ENCODE data around the gene ATP6V0E2. TPM values are rescaled to one million over a fixed set of nuclear protein-coding genes. Genes with fewer than 3 reads are reported as not detected.
"Not testable (repeated sequence)": the region's sequence is repeated elsewhere in the genome, so short reads cannot be mapped to it uniquely, and the experiment has no call there.

The ATP6V0E2 gene
- total RNA-seq, result 7.1 and 12.7 TPM in 2 replicates

DNA sequence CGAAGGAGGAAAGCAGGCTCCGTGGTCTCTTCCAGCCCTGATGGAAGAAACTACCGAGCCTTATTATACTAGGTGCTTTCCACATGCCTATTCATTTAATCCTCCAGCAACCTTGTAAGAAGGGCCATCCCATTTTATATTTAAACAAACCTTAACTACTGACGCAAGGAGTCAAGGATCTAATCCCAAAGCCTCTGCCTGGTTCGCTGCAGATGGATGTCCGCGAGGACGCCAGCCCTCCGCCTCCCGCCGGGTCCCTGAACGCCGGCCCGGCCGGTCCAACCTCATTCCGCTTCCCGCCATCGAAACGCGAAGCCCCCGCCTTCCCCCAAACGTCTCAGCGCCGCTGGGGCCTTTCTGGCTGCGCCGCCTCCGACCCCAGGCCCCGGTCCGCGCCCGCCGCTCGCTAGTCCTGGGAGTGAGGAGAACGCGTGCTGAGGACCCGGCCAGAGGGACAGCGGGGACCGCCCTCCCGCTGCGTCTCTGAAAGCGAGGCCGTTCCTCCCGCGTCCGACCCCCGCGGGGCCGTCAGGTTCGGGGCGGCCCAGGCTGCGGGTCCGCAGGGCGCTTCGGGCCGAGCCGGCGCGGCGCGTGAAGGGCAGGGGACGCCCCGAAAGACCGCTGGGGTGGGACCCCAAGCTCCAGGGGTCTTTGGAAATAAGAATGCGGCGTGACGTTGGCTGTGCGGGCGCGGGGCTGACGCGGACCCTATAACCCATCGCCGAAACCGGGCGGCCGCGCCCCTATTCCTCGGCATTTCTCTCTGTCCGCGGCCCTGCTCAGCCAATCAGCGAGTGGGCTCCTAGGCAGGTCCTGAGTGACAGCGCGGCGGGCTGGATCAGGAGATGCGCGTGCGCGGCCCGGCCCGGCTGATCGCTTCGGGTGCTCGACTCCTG lies at the start of gene ATP6V0E2:
Gene ATP6V0E2 (plus strand): TSS at position 896 of the 896 bp plus-strand sequence. CDS start 97 bp downstream, outside the sequence.
- DNase-seq (ENCODE audit: low read depth in 2 of 2), result peak; percentile 81 to 97

DNA sequence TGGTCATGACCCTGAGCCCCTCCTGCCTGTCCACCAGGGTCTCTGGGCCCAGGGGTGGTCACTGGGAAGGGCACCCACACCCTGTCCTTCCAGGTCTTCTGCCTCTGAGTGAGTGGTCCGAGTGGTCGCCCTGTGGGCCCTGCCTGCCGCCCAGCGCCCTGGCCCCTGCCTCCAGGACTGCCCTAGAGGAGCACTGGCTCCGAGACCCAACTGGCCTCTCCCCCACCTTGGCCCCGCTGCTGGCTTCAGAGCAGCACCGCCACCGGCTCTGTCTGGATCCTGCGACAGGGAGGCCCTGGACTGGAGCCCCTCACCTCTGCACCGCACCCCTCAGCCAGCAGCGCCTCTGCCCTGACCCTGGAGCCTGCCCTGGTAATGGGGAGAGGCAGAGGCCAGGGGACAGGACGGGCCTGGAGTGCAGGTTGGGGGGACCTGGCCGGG lies 49.4 kb upstream of the ATP6V0E2 start:
- DNase-seq (ENCODE audit: low read depth in 2 of 2), result no peak

DNA sequence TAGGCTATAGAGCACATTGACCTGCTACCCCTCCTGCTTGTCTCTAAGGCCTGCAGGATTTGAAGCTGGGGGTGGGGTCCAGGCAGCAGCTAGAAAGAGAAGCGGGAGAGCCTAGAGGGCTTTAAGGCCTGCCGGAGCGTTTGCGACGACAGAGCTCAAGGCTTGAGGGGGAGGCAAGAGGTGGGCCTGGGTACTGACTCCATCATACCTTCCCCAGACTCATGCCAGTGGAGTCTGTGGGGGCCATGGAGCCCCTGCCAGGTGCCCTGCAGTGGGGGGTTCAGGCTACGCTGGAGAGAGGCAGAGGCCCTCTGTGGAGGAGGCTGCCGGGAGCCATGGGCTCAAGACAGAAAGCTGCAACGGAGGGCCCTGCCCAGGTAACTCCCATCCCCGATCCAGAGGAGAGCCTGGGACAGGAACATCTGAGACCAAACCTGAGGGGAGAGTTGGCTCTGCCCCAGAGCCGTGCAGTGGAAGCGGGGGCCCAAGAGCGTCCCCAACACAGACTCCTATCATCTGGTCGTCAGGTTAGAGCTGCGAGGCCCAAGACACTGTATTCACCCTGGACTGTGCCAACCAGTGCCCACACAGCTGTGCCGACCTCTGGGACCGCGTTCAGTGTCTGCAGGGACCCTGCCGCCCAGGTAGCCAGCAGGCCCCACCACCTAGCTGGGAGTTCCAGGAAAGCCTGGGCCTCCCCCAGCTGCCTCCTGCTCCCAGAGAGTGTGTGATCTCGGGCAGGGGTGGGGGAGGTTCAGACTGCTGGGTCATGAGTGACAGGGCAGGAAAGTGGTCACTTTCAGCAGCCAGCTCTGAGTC lies 48.8 kb upstream of the ATP6V0E2 start:
- no peak for DNase-seq (ENCODE audit: low read depth in 2 of 2)

DNA sequence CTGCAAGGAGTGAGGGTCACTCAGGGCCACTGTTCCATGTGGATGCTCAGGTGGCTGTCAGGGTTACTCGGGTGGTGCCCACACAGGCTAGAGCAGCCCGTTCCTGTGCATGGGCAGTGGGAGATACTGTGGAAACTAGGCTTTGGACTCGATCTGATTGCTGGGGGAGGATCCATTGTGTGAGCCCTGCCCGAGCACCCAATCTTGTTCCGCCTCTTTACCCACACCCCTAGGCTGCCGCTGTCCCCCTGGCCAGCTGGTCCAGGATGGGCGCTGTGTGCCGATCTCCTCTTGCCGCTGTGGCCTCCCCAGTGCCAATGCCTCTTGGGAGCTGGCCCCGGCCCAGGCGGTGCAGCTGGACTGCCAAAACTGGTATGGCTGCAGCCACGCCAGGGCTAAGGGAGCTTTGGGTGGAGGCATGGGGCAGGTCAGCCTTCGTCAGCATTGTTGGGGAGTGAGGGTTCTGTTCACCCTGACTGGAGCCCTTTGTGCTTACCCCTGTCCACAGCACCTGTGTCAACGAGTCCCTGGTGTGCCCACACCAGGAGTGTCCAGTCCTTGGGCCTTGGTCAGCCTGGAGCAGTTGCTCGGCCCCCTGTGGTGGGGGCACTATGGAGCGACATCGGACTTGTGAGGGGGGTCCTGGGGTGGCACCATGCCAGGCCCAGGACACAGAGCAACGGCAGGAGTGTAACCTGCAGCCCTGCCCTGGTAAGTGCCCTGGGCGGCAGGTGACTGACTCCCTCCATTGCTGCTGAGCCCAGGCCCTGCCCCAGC lies 48.0 kb upstream of the ATP6V0E2 start:
- no peak for DNase-seq (ENCODE audit: low read depth in 2 of 2)

DNA sequence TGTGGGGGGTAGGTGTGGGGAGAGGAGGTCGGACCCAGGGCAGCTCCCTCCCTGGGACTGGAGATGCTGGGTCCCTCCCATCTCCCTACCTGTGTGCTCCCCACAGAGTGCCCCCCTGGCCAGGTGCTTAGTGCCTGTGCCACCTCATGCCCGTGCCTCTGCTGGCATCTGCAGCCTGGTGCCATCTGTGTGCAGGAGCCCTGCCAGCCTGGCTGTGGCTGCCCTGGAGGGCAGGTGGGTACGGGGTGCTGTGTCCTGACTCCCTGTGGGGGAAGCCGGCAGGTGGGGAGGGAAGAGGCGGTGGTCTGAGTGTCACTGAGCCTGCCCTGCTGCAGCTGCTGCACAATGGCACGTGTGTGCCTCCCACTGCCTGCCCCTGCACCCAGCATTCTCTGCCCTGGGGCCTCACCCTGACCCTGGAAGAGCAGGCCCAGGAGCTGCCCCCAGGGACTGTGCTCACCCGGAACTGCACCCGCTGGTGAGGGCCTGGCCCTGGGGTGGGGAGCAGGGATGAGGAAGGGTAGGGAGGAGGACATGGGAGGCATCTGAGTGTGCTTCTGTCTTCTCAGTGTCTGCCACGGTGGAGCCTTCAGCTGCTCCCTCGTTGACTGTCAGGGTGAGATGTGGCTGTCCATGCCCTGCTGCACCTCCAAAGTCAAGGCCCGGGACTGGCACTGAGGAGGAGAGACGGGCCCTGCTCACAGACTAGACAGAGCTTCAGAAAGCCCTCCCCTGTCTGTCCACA lies 47.3 kb upstream of the ATP6V0E2 start:
- DNase-seq (ENCODE audit: low read depth in 2 of 2), result no peak

DNA sequence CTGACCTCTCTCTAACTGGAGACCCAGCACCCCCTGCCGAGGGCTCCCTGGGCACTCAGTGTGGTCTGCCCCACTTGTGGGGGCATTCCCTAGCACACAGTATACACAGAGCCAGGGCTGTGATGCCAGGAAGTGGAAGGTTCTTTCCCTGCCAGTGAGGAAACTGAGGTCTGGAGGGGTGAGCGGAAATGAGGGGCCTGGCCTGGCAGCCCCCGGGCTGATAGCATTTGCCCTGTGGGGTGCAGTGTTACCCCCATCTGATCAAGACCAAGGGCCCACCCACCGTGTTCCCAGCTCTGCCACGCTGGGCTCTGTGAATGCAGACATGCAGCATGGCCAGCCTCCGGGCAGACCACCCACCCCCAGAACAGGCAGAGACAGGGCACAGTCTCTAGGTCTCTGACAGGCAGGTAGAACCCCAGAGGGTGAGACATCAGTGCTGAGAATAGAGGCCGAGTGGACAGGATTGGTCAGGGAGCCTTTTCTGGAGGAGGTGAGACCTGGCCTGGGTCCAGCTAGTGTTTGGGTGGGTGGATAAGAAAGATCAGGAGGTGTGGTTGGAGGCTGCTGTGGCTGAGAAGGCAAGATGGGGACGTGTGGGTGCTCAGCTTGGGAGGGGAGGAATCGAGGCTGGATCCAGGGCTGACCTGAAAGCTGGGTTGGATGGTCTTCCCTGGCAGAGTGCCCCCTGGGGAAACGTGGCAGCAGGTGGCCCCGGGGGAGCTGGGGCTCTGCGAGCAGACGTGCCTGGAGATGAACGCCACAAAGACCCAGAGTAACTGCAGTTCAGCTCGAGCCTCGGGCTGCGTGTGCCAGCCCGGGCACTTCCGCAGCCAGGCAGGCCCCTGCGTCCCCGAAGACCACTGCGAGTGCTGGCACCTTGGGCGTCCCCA lies 46.4 kb upstream of the ATP6V0E2 start:
- DNase-seq (ENCODE audit: low read depth in 2 of 2), result no peak

DNA sequence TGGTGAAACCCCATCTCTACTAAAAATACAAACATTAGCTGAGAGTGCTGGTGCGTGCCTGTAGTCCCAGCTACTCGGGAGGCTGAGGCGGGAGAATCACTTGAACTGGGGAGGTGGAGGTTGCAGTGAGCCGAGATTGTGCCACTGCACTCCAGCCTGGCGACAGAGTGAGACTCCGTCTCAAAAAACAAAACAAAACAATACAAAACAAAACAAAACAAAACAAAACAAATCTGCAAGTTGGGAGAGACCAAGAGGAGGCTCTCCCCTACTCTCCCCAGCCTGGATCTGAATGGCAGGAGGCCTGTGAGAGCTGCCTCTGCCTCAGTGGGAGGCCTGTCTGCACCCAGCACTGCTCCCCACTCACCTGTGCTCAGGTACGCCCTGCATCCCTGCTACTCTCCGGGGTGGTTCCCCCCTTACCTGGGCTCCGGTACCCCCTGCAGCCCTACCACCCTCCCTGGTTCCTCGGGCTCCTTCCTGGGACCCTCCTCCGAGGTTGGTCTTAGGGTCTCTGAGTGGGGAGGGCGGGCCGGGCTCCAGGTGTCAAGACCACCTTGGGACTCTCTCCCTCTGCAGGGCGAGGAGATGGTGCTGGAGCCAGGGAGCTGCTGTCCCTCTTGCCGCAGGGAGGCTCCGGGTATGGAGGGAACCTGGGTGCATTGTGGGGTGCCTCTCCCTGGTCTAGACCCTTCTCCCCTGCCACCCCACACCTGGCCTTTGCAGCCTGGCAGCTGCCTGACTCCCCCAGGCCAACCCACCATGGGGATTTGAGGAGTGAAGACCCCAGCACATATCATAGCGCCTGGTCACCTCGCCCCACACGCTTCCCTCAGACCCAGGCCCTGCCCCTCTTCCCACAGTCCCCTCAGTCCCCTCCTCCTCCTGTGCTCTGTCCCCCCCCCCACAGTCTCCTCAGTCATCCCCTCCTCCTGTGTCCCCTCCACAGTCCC lies 45.1 kb upstream of the ATP6V0E2 start:
- DNase-seq (ENCODE audit: low read depth in 2 of 2), result no peak

DNA sequence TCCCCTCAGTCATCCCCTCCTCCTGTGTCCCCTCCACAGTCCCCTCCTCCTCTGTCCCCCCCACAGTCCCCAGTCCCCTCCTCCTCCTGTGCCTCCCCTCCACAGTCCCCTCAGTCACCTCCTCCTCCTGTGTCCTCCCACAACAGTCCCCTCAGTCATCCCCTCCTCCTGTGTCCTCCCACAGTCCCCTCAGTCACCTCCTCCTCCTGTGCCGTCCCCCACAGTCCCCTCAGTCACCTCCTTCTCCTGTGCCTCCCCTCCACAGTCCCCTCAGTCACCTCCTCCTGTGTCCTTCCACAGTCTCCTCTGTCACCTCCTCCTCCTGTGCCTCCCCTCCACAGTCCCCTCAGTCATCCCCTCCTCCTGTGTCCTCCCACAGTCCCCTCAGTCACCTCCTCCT lies 43.2 kb upstream of the ATP6V0E2 start:
- DNase-seq (ENCODE audit: low read depth in 2 of 2), result not testable (repeated sequence)

DNA sequence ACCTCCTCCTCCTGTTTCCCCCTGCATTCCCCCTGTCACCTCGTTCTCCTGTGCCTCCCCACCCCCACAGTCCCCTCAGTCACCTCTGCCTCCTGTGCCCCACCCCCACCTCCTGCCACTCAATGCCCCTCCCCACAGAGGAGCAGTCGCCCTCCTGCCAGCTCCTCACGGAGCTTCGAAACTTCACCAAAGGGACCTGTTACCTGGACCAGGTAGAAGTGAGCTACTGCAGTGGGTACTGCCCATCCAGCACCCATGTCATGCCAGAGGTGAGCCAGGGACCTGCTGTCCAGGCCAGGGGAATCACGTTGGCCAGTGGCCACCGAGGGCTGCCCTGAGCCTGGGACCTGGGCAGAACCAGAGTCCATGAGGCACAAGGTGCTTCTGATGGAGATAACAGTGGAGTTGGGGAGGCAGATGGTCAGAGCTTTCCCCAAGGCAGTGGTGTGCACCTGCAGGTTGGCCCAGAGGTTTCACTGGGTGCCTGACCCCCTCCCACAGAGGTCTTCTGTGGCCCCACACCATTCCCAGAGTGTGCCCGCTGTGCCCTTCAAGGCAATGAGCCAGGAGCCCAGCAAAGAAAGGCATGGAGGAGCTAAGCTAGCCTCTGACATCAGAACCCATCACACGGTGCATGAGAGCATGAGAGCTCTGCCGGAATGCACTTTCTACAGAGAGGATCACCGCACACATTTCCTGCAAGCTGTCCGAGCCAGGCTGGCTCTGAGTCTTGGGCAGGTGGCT lies 42.6 kb upstream of the ATP6V0E2 start:
- no peak for DNase-seq (ENCODE audit: low read depth in 2 of 2)

DNA sequence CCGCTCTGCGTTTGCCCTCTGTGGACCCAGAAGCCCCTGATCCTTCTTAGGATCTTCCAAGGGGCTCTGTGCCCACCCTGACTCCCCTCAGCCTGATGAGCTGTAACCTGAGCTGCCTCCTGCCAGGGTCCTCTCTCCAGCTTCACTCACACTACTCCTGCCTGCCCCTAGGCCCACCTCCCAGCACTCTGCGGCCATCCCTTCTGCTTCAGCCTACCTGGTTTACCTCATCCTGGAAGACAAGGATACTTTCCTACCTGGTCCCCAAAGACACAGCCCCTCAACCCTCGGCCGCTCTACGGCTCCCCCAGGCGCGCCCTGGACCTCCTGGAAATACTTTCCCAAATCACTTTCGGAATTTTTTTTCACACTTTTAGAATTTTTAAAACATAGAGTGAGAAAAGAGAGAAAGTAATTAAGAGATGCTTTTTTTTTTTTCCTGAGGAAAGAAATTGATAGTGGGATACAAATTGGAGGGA lies 42.0 kb upstream of the ATP6V0E2 start:
- DNase-seq (ENCODE audit: low read depth in 2 of 2), result no peak

DNA sequence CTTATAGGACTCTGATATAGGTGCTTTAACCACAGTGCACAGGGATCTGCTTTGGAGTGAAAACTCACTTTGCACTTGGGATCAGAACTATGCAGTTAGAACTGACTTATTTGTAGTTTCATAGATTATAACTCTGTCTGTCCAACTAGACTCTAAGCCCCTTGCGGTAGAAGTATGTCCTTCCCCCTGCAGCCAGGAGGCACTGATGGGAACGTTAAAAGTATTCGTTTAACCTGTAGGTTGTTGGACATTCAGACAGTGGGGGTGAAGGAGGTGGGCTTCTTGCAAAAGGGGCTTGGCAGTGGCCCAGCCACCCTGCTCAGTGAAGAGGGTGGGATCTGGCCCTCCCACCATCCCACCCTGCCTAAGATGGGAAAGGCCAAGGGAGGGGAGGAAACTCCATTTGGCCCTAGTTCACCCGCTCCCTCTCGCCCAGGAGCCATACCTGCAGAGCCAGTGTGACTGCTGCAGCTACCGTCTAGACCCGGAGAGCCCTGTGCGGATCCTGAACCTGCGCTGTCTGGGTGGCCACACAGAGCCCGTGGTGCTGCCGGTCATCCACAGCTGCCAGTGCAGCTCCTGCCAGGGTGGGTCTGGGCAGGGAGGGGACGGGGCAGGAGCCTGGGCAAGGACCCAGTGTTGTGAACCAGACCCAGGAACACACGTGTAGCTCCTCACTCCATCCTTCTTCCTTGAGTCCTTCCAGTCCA lies 41.3 kb upstream of the ATP6V0E2 start:
- no peak for DNase-seq (ENCODE audit: low read depth in 2 of 2)

DNA sequence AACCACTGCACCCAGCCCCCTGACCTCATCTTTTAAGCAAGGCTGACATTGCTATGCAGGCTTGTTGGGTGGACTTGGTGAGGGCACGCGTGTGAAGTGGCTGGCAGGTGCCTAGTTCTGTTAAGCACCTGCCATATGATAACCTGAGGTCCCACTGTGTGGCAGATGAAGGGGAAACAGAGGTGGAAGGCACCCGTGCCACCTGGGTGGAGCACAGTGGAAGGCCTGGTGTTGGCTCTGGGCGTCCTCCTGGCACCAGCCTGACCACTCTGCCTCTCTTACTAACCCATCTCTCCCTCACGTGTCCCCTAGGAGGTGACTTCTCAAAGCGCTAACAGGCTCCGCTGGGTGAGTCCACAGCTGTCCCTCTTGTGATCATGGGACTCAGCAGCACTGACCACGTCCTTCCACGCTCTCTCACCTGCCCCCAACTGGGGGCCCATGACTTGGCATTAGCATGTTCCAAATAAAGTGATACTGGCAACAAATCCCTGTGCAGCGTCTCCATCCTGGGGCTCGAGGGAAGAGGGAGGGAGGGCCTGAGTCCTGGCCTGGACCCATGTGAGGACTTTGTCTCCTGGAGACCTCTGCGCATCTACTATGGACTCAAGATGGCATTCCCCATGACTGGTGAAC lies 40.2 kb upstream of the ATP6V0E2 start:
- DNase-seq (ENCODE audit: low read depth in 2 of 2), result no peak

DNA sequence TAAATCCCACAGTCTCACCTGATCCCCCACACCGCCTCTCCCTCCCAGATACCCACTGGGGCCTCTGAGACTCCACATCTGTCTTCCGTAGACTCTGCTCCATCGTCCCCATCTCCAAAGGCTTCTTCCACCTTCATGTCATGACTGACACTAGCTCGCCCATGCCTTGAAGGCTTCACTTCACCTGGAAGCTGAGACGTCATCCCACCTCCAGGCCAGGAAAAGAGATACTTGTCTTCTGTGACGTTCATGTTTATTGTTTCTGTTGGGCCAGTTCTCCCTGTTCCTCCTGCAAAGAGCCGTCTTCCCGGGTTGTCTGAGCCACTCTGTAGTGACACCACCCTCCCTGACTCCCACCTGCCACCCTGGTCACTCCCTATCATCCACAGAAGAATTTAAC lies 39.2 kb upstream of the ATP6V0E2 start:
- no peak for DNase-seq (ENCODE audit: low read depth in 2 of 2)

DNA sequence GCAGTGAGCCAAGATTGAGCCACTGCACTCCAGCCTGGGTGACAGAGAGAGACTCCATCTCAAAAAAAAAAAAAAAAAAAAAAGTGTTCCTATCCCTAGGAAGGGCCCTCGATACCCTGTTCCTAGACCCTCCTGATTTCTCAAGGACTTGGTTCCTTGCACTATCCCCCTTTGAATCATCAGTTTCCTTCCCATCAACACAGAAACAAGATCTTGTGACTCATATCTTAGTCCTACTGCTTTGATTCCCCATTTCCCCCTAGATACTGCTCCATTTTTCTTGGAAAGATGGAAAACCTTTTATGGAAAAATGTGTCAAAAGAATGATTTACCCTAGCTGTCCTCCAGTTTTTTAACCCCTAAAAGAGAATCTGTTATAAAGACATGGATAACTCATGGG lies 37.3 kb upstream of the ATP6V0E2 start:
- no peak for DNase-seq (ENCODE audit: low read depth in 2 of 2)

DNA sequence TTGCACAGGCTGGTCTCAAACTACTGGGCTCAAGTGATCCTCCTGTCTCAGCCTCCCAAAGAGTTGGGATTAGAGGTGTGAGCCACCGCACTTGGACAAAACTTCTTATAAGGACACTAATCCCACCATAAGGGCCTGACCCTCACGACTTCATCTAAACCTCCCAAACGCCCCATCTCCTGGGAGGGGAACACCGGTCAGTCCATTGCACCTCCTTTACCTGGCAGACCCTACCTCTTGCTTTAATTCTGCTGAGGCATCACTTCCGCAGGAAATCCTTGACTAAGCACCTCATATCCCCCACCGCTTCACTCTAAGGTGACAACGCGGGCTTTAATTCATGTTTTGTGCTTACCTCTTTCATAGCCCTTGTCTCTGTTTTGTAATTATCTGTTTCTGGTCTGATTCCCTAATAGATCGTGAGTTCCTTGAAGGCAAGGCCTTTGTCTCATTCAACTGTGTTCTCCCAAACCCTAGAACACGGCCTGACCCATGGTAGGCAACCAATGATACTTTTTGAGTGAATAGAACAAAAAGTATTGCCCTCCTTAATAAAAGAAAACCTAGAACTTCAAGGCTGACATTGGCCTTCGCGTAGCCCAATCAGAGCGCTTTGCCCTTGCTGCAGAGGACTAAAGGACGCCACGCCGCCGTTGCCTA lies 36.1 kb upstream of the ATP6V0E2 start:
- DNase-seq (ENCODE audit: low read depth in 2 of 2), result no peak
